ENCODE results near the gene MYOZ2.

DNA sequence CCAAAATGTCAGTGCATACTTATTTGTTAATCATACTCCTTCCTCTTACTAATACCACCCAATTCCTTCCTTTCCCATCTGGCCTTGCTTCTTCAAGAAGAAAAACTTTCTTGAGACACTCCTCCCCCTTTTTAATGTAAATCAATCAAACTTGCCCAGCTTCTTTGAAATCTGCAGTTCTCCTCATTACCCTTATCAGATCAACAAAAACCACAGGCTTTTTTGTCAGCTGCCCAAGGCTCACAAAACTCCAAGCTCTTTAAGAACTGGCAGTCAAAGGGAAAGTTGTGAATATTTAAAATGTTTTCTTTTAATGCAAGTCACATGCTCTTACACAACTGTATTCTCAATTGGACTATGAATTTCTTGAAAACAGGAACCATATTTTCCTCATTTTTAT, 11.3 kb upstream of the MYOZ2 start:
- no peak for TF ChIP-seq CTCF (IDR thresholded peaks at IDR 0.05)
- no peak for TF ChIP-seq EP300 (IDR thresholded peaks at IDR 0.05)
- TF ChIP-seq POLR2AphosphoS5 (IDR thresholded peaks at IDR 0.05), result no peak
